CD4-positive, alpha-beta T cell treated with Interferon alpha-2 for 1 hour (primary cell): ENCODE measurements around the gene NFASC.

ENCODE experiments used
- DNase-seq, 2 donors: peaks; one replicate each; pipeline ENCODE4 v3.0.0-alpha.2; 2020 to 2022

NFASC gene

DNA sequence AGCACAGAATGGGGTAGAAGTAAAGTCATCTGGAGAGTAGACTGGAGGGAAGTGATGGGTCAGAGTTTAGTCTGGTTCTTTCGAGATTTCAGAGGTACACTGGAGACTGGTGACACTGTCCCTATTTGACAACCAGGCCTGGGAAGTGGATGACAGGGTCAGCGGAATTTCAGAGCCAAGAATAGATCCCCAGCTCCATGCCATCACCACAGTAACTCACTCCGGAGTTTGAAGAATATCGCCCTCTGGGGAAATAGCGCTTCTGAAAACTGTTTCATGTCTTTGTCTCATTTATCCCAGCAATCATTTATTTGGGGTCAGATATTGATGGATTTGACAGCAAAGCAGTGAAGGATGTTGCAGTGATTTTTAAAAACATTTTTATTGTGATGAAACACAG lies 7.6 kb upstream of the NFASC start:
- DNase-seq, result no peak

DNA sequence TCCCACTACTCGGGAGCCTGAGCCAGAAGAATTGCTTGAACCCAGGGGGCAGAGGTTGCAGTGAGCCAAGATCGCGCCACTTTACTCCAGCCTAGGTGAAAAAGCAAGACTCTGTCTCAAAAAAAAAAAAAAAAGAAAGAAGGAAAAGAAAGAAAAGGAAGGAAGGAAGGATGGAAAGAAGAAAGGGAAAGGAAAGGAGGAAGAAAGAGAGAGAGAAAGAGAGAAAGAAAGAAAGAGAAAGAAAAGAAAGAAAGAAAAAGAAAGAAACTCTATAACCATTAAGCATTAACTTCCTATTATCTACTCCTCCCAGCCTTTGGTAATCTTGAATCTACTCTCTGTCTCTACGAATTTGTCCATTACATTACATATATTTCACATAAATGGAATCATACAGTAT lies 6.9 kb upstream of the NFASC start:
- DNase-seq, result no peak

DNA sequence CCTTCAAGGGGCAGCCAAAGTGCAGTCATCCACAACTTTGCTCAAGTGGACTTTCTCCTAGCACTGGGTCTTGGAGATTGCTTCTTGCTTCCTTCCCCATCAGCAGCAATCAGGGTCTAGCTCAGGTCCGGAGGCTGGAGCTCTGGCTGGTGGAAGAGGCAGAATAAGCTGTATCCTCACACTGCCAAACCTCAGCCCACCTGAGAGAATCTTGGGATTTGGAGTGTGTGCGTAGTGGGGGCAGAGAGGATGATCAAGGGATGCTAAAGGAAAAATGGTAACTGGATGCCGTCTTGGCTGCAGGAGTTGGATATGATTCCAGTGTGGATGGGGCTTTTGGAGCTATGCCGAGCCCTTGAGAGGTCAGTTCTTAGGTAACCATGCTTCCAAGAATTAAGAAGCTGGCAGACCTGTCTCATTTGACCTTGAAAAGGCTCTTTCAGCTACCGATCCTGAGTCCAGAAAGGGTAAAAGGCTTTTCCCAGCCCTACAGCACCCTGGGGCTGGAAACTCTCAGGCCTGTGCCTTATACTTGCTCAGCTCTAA lies 4.5 kb upstream of the NFASC start:
- DNase-seq, result no peak

DNA sequence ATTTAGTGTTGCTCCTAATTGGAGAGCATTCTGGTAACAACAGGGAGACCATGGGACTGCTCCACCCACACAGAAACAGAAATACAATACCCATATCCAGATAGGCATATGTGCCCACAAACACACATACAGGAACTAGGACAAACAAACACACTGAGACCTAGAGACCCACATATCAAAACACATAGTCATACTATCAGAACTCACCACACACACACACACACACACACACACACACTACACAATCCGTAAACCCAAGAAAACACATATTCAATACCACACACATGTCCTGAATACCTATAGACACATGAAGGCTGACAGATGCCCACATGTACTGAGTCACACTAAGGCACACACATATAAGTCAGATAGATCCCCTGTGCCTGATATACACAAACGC lies 3.5 kb upstream of the NFASC start:
- DNase-seq, result no peak

DNA sequence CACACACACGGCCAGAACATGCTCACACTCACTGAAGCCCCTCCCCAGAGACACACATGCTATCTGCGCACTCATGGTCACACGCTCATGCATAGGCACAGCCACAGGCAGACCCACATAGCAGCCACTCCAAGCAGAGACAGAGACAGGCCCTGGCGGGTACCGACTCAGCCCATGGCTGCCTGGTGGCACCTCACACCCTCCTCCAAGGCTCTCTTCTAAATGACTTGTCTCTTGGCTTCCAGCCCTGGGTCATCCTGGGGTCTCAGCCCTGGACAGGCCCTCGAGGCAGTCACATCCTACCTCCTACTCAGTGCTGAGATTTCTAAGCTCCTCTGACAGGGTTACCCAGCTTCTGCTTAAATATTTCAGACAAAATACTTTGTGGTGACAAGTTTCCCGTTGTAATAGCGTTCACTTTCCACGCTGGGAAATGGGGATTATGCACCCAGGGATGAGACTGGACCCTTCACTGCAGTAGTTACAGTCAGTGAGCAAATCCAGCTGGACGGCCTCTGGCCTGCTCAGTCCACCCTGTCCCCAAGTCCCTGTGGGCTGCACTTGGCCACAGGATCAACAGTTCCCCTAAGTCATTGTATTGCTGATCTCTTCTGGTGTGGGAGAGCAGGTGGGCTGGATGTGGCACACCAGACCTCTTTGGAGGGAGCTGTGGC lies 2.9 kb upstream of the NFASC start:
- DNase-seq, result no peak

DNA sequence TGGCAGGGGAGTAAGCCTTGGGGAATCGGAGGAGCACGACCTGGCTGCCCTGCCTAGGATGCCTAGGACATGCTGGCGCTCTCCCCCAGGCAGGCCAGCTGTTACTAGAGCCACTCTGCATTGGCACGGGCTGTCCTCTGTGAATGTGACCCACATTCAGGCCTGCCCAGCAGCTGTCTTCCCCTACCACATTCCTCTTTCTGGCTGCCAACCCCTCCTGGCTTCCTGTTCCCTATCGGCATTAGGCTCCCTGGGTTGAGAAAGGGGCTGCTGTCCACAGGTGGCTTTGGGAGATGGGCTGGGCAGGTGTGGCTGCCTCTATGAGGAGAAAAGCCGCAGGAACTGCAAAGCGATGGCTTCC lies 2.3 kb upstream of the NFASC start:
- no peak for DNase-seq

DNA sequence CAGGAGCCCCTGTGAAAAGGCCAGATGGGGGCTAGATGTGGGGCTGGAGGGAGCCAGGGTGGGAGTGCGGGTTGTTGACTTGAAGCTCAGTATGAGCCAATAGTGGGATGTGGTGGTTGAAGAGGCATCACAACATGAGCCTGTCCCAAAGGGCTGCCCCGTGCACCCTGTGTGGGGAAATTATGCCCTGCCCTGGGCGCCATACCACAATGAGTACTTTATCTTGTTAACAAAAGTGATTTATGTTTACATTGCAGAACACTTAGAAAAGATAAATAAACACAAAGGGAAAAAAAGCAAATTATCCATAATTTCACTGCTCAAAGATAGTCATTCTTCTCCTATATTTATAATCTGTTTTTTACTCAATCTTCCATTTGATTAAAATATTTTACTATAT lies 1.6 kb upstream of the NFASC start:
- no peak for DNase-seq

DNA sequence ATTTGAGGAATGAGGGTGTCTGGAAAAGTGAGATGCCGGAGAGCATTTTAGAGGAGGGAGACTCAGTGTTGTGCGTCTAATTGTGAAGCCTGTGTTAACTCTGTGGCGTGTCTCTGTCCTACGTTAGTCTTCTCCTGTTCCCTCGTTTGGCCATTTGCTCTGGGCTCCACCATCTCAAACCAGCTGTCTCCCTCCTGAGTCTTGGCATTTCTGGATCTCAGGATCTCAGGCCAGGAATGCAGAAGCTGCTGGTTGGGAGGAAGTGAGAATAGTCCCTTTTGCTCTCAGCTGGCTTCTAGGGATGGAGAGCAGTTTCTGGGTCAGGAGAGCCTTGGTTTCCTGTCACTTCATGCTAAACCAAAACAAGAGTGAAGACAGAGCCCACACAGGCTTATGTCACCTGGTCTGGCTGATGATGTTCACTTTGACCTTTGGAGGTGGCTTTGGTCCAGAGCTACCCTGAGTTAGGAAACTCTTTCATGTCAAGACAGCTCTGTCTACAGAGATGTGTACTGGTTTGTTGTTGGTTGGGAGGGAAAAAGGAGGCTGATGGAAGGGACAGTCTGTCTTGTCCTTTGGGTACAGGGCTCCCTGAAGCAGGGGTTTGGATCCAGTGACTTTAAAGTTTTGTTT lies 859 bp downstream of the NFASC start:
- DNase-seq, result no peak

DNA sequence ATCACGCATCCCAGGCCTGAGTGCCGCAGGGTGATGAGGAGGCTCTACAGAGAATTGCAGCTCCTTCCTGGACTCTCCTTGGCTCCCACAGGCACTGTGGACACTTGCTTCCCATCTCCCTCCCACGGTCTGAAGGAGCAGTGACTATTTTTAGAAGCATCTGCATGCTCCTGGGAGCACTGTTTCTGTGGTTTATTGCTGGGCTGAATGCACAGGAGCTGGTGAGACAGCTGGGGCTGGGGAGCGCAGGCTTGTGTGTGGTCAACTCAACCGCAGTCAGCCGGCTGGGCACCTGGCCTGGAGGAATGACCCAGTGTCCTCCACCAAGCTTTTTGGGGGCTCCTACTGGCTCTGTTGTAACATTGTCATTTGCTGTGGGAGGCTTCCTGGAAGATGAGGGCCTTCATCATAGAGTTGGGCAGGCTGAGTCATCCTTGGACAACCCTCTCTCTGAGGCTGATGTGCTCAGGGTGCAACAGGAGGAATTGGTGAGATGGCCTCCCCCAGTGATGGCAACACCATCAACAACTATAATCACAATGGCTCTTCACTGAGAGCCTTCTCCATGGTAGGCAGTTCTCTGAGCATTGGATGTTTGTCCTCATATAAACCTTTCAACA lies 1.7 kb downstream of the NFASC start:
- no peak for DNase-seq

DNA sequence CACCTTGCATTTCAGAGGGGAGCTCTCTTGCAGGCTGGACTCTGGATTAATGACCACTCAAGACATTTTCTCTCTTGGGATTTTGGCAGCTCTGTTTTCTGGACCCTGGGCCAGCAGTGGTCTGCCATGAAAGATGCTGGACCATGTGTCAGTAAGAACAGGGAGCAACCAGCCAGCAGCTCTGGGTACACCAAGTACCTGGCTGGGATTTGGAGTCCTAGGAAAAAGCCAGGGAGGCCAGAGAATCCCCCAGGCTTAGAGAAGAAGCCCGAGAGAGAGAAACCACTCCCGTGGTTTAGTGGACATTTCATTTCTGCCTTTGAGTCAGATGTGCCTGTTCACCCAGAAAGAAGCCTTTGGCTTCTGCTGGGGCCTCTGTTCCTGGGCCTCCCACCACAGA lies 2.5 kb downstream of the NFASC start:
- no peak for DNase-seq

DNA sequence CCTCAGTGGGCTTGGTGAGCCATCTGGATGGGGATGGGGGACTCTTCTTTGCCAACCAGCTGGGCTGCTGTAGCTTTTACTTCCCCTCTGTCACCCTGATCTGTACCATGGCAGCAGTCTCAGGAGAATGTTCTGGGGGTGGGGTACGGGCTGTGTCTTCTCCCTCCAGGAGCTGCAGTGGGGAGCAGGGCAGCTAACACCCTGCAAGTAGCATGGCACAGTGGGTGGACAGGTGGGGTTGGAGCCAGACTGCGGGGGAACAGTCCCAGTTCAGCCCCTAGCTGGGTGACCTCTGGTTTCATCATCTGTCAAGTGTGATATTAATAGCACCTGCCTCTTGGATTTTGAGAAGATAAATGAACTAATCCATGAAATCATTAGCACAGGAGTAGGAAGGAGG lies 3.1 kb downstream of the NFASC start:
- no peak for DNase-seq

DNA sequence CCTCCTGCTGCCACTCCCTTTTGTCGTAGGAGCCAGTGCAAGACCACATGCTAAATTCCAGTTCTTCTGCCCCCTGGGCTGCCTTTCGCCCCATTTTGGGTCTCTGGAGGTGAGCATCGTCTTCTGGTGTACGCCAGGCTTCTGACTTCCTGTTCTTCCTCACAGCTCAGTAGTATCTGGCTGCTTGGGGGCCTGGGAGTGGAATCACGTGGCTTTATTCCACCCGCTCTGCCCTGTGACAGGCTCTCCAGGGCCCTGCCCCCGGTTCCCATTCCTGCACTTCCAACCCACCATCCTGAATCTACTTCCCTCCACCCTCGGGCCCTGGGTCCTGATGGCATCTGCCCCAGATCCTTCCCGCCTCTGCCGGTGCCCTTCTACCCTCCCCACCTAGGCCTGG lies 3.6 kb downstream of the NFASC start:
- no peak for DNase-seq

DNA sequence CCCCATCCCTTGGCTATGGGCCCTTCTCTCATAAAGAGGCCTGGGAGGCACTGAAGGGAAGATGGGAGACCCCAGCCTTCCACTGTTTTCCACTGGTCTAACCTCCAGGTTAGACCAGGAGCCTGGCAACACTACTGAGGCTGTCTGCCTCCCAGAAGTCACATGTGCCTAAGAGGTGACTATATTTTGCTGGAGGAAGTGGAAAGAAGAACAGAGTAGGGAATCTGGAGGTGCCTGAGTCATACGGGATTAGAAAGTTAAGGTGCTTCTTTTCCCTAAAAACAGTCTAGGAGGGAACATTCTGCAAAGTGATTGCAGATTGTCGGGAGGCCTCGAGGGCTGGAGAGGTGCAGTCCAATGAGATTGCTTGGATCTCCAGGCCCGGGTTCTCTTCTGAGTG lies 4.6 kb downstream of the NFASC start:
- no peak for DNase-seq

DNA sequence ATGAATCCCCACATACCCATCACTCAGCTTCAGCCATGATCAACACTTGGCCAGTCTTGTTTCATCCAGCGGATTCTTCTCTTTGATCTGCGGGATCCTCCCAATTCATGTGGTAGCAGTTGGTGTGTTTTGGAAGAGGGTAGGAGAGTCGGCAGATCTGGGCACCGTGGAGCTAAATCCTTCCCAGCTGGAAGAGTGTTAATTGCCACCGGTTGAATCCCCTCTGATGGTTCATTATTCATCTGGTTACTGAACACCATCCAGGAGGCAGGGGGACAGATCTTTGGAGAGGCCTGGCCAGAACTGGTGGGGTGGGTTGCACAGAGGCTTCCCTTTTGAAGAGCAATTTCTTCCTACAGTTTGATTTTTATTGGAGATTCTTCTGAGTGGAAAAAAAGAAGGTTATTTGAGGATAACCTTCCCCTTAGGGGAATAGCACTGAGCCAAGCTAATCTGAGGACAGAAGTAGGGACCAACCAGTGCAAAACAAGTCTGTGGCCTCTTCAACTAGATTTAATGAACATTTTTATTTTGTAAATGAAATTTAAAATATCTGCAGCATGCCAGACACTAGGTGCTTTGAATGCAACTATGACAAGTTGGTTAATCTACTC lies 8.1 kb downstream of the NFASC start:
- DNase-seq, result no peak

DNA sequence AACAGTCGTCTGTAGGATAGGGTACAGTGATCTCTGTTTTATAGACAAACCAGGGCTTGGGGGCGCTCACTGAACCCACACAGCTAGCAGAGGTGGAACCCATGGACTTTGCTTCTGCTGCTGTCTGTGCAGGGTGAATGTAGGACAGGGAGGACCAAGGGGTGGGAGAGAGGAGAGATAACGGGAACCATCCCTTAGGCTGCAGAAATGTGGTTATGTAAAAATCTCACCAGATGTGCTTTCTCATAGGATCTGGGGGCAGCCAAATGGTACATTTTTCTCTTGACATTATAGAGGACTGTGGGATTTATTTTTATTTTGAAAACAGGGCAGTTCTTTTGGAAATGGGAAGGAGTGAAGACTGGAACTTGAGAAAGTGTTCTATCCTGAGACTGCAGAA lies 8.7 kb downstream of the NFASC start:
- DNase-seq, result no peak

DNA sequence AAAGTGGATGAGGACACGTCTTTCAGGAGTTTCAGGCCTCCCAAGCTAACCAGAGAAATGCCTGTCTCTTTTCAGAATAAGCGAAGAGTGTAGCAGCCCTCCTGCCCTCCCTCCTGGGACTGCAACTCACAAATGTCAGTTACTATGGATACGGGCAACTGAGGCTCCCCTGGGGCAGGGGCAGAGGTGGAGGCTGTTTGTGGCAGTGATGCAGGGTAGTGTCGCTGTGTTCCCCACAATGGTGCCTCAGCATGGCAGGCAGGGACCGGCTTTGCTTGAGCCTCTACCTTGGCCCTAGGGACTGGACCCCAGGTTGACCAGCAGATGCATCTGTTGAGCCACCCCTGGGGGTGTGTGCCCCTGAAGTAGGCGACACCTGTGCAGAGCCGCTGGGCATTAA lies 10.2 kb downstream of the NFASC start:
- DNase-seq, result no peak

DNA sequence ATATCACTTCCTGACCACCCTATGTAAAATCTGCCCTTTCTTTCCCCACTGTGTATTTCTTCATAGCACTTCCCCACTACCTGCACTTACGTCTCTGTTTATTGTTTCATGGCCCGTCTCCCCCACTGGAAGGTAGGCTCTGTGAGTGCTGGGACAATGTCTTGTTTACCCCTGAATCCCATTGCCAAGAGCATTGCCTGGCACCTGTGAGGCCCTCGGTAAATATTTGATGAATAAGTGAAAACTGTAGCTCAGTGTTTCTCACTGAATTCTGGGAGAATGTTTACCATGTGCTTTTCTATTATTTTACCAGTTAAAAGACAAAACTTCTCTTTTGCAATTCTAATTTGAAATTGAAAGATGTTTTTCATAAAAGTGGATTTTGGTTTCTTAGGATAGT lies 11.8 kb downstream of the NFASC start:
- no peak for DNase-seq

DNA sequence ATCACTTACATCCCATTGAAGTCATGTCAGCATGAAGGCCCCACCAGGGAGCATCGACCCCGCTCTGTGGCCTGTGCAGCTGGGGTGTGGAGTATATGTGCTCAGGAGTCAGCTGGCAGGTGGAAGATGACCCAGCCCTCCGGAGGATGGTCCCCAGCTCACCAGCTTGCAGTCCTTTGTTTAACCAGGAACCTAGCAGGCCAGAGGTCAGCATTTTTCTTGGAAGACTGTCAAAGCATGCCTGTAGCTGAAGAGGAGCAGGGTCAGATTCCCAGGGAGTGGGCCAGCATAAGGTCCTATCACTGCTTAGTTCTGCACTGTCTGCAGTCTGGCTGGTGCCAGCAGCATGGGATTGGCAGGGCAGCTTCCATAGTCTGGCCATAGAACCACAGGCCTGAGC lies 12.7 kb downstream of the NFASC start:
- no peak for DNase-seq

DNA sequence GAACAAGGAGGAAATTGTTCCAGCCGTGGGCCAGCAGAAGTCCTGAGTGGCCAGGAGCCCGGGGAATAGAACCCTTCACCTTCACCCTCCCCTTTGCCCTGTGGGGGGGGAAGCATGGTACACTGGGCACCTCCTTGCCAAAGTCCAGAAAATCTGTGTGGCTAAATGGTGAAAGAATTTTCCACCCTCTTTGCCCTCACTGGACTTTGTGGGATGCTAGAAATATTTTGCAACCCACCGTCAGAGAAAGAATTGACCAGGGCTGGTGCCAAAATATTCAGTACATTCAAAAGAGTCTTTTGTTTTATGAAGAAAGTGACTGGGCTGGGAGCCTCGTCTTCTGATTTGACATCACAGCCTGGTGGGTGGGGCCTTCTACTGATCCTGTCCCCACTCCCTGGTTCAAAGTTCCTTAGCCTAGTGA lies 14.6 kb downstream of the NFASC start:
- no peak for DNase-seq

DNA sequence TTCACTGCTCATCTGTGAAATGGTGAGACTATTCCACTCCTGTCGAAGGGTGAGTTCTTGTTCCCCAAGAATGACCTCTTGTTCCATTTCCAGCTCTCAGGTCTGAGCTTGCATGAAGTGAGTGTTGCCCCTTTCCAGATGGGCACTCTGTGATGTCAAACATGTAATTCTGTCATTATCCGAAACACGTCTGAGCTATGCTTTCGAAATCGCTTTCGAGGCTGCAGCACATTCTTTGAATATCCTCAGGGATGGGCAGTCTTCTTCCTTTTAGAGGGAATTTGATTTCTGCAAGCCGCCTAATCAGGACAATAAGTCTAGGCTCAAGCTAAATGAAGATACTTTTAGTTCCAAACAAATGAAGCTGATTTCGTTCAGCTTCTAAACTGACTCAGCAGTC lies 15.1 kb downstream of the NFASC start:
- DNase-seq, result no peak

DNA sequence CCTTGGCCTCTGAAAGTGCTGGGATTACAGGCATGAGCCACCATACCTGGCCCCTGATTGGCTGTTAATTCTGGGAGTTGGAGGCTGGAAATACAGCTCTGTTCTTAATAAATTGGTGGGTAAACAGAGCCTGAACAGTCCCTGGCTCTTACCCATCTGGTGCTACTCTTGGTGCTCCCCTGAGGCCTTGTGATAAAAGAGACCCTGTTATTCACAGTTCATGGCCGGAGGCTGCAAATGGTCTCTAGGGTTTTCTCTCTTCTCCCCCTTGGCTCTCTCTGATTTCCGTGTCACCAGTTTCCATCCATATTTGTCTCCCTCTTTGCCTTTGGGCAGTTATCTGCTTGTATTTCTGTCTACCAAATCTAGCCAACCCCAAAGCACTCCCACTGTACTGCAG lies 17.2 kb downstream of the NFASC start:
- no peak for DNase-seq

DNA sequence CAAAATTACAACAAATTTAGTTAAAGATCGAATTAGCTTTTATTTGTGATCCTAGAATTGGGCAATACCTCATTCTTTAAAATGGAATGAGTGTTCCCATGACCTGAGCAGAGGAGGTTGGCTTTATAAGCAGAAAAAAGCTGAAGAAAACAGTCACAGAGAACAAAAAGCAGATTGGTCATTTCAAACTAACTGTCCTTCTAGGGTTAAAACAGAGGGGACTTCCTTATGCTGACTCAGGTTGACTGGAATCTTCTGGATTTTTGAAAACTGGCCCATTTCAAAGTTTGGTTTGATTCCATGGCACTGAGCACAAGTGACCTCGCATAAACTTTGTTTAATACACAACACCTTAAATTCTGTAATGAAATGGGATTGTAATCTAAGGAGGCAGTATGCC lies 17.6 kb downstream of the NFASC start:
- no peak for DNase-seq

DNA sequence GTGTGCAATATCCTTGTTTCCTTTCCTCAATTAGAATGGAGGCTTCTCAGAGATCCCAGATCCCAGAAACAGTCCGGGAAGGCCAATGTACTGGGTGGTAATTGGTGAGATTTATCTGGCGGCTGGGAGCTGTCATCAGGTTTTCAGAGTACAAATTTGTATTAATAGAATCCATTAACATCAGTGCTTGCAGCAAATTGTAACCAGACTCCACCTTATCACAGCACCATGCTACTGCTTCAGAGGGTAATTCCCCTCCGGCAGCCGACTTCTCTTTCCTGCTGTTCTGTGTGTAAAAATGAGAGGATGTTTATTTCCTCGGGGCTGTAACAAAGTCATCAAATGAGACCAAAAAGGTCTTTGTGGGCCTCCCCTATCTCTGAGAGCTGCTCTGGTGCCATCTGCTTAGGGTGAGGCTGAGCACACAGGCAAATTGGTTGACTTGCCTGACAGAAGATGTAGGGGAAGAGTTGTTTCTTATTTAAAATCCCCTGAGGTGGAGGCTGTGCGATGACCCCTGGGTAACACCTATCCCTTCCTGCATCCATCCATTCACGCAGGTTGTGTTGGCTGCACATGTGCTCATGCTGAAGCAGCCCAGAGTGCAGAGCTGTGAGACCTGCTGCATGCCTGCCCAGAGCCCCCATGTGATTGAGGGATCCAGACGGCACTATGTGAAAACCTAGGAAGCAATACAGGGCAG lies 19.2 kb downstream of the NFASC start:
- no peak for DNase-seq

DNA sequence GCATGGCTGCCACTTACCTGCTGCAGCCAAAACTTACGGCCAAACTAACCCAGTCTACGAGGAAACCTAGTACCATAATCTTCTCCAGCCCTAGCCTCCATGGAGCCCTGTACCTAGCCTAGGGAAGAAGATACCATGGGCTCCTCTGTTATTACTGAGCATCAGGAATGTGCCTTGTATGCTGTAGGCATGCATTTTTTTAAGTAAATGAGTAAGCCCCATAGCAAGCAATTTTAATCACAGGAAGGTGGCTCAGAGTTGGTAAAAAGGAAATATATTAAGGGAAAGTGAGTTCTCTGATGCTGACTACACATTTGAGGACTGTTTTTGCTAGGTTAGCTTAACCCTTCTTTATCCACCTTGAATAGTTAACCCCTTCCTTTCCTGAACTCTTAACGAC lies 21.2 kb downstream of the NFASC start:
- no peak for DNase-seq
